Fibroblast of lung (primary cell): ENCODE results near the gene GEN1.

Experiments used
- CTCF ChIP-seq, 2 donors: IDR thresholded peaks in 1 of 2; conservative IDR thresholded peaks in 1 of 2; 1 replicate in 1 of 2; 2 replicates in 1 of 2; pipeline ENCODE4 v1.5.1; 2011 to 2012; ENCODE audit warnings: low read length in 2 of 2, control low read depth in 1 of 2, inconsistent platforms in 1 of 2, low read depth in 1 of 2, mild to moderate bottlenecking in 1 of 2
- EZH2 ChIP-seq: IDR thresholded peaks from 2 replicates; pipeline ENCODE4 v1.5.1; 2012; ENCODE audit warnings: low read length, control low read depth, mild to moderate bottlenecking; ENCODE audit errors: missing control alignments

- TF ChIP-seq CTCF (conservative IDR thresholded peaks at IDR 0.05 in 1 of 2, IDR thresholded peaks at IDR 0.05 in 1 of 2; ENCODE audit: low read depth in 1 of 2, low read length in 2 of 2) (no peak), EZH2 (no peak)
Measured at GRCh38 chr2:17757321-17757720, 3.4 kb downstream of the GEN1 start.
